Neural progenitor cell (in vitro differentiated cells): ENCODE measurements around the gene SLC6A15. TPM values are rescaled to one million over a fixed set of nuclear protein-coding genes. Genes with fewer than 3 reads are reported as not detected.

Experiments used
- DNase-seq: peaks from one replicate; pipeline ENCODE4 v3.0.0-alpha.2; 2016; ENCODE audit warnings: low spot score
- H2AFZ ChIP-seq: fragments of 200-600 bp; sonication (generic); replicated peaks from 2 replicates; pipeline ENCODE4 v1.6.1; 2016; ENCODE audit warnings: antibody characterized with exemption
- H3F3A ChIP-seq: fragments of 200-600 bp; sonication (generic); 2 replicates; pipeline ENCODE4 v1.6.1; 2016; ENCODE audit warnings: antibody characterized with exemption, low read depth
- H3K27ac ChIP-seq: fragments of 200-600 bp; sonication (generic); 2 replicates; pipeline ENCODE4 v1.5.1; 2016; ENCODE audit warnings: mild to moderate bottlenecking
- H3K27me3 ChIP-seq: fragments of 200-600 bp; sonication (generic); 2 replicates; pipeline ENCODE4 v1.6.1; 2016; ENCODE audit warnings: mild to moderate bottlenecking, moderate library complexity
- H3K36me3 ChIP-seq: fragments of 200-600 bp; sonication (generic); 2 replicates; pipeline ENCODE4 v1.5.1; 2016
- H3K4me1 ChIP-seq: fragments of 200-600 bp; sonication (generic); 2 replicates; pipeline ENCODE4 v1.6.1; 2016; ENCODE audit warnings: mixed run types
- H3K4me2 ChIP-seq: fragments of 200-600 bp; sonication (generic); 2 replicates; pipeline ENCODE4 v1.6.1; 2016
- H3K4me3 ChIP-seq: fragments of 200-600 bp; sonication (generic); 2 replicates; pipeline ENCODE4 v1.5.1; 2016
- H3K79me2 ChIP-seq: fragments of 200-600 bp; sonication (generic); 2 replicates; pipeline ENCODE4 v1.6.1; 2016; ENCODE audit warnings: low read depth
- H3K9ac ChIP-seq: fragments of 200-600 bp; sonication (generic); 2 replicates; pipeline ENCODE4 v1.6.1; 2016
- H3K9me3 ChIP-seq: fragments of 200-600 bp; sonication (generic); 2 replicates; pipeline ENCODE4 v1.5.1; 2016; ENCODE audit warnings: low read depth
- H4K20me1 ChIP-seq: fragments of 200-600 bp; sonication (generic); 2 replicates; pipeline ENCODE4 v1.6.1; 2016; ENCODE audit warnings: low read depth
- H3K27ac Mint-ChIP-seq: 3 replicates; pipeline ENCODE4 v1.8.0; 2021; ENCODE audit warnings: mixed read lengths
- H3K27me3 Mint-ChIP-seq: 2 replicates; pipeline ENCODE4 v1.8.0; 2022; ENCODE audit warnings: low read depth, mild to moderate bottlenecking, inconsistent platforms, moderate library complexity, mixed read lengths; ENCODE audit not compliant: insufficient read depth
- H3K36me3 Mint-ChIP-seq: 3 replicates; pipeline ENCODE4 v1.8.0; 2021; ENCODE audit warnings: mixed read lengths
- H3K4me1 Mint-ChIP-seq: 3 replicates; pipeline ENCODE4 v1.8.0; 2021; ENCODE audit warnings: mixed read lengths
- H3K4me3 Mint-ChIP-seq: 3 replicates; pipeline ENCODE4 v1.8.0; 2021; ENCODE audit warnings: mild to moderate bottlenecking, moderate library complexity, mixed read lengths
- H3K9me3 Mint-ChIP-seq: 3 replicates; pipeline ENCODE4 v1.8.0; 2020; ENCODE audit warnings: mixed read lengths
- CTCF ChIP-seq: fragments of 200-600 bp; sonication (generic); IDR thresholded peaks from 2 replicates; pipeline ENCODE4 v1.5.1; 2017; ENCODE audit warnings: antibody characterized with exemption, mild to moderate bottlenecking
- EZH2 ChIP-seq: fragments of 200-600 bp; sonication (generic); IDR thresholded peaks from 2 replicates; pipeline ENCODE4 v1.6.1; 2017; ENCODE audit warnings: antibody characterized with exemption, mild to moderate bottlenecking, moderate library complexity
- EZH2phosphoT487 ChIP-seq: fragments of 200-600 bp; sonication (generic); IDR thresholded peaks from 2 replicates; pipeline ENCODE4 v1.6.1; 2017; ENCODE audit warnings: antibody characterized with exemption
- small RNA-seq: library from RNA; depleted of rRNA; stranded (forward); fragments of <200 nt; gene quantifications from one replicate; pipeline ENCODE3, GENCODE V24; 2015
- total RNA-seq: library from RNA; depleted of rRNA; stranded (reverse); fragments of >200 nt; gene quantifications from 2 replicates; pipeline ENCODE4 v1.2.3, GENCODE V29; 2015; ENCODE audit warnings: low replicate concordance

The SLC6A15 gene
- total RNA-seq, 1 donor from 2014 or later, result 25.4 TPM

DNA sequence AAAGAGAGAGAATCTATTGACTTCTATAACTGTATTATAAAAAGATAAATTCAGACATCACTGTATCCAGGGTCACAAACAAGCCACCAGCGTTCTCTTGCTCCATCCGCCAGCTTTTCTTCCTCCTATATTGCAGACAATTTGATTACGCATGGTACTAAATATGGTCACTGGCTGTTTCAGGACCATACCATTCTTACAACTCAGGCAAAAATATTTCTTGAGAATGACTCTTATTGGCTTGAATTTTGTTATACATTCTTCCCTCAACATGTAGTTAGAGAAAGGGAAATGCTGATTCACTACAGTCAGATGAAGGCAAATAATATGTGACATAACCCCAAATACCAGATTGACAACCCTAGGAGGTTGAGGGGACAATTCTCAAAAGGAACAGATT lies 101.3 kb downstream of the SLC6A15 start:
- Histone ChIP-seq H3K9me3 (no peaks in the 10 kb centered on the region), H3K4me1 (no peaks in the 10 kb centered on the region), H3K4me3 (no peak overlapping the region), H3K79me2 (no peaks in the 10 kb centered on the region), H3K36me3 (no peaks in the 10 kb centered on the region), H3K4me2 (no peak overlapping the region), H3K27ac (no peak overlapping the region), H3K27me3 (peaks cover 37% of the 10 kb centered on the region), H2AFZ (no peak overlapping the region), H4K20me1 (no peaks in the 10 kb centered on the region), H3K9ac (no peak overlapping the region), H3F3A (no peaks in the 10 kb centered on the region)
- no peaks in the 10 kb centered on the region for H3K27me3 Mint-ChIP-seq
- H3K36me3 Mint-ChIP-seq, result no peaks in the 10 kb centered on the region
- DNase-seq, result no peak
- no peak for TF ChIP-seq EZH2
- TF ChIP-seq CTCF, result no peak
- no peak for TF ChIP-seq EZH2phosphoT487
- H3K27ac Mint-ChIP-seq, result no peak overlapping the region
- peaks cover 3% of the 10 kb centered on the region for H3K4me1 Mint-ChIP-seq
- H3K4me3 Mint-ChIP-seq, result no peak overlapping the region
- no peaks in the 10 kb centered on the region for H3K9me3 Mint-ChIP-seq

DNA sequence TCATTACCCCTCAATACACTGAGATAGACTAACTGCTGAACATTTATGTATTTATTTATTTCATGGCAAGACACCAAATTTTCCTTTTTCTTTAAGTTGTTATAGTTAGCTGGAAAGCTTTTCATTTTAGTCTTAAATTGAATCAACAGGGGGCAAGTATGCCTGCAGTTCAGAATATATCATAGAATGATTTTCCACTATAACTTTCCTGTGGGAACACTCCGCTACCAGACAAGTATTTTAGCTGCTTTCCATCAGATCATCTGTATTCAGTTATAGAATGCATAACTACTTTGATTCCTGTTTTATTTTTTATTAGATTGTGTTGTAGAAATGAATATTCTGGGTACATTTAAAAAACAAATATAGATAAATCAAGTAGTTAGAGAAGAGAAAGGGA lies 102.0 kb downstream of the SLC6A15 start:
- Mint-ChIP-seq H3K4me3 (no peak overlapping the region), H3K27ac (no peak overlapping the region), H3K9me3 (no peaks in the 10 kb centered on the region), H3K4me1 (peaks cover 5% of the 10 kb centered on the region), H3K27me3 (no peaks in the 10 kb centered on the region), H3K36me3 (no peaks in the 10 kb centered on the region)
- no peak overlapping the region for H3K4me2 ChIP-seq
- H3K9ac ChIP-seq, result no peak overlapping the region
- no peaks in the 10 kb centered on the region for H3K79me2 ChIP-seq
- no peaks in the 10 kb centered on the region for H3F3A ChIP-seq
- peaks cover 41% of the 10 kb centered on the region for H3K27me3 ChIP-seq
- H3K27ac ChIP-seq, result no peak overlapping the region
- H3K4me1 ChIP-seq, result peaks cover 2% of the 10 kb centered on the region
- H3K9me3 ChIP-seq, result no peaks in the 10 kb centered on the region
- TF ChIP-seq EZH2phosphoT487 (no peak), CTCF (no peak), EZH2 (no peak)
- no peak for DNase-seq
- H4K20me1 ChIP-seq, result no peaks in the 10 kb centered on the region
- no peaks in the 10 kb centered on the region for H3K36me3 ChIP-seq
- no peak overlapping the region for H2AFZ ChIP-seq
- no peak overlapping the region for H3K4me3 ChIP-seq

Small RNA genes lying within 50 kb of the gene (small RNA-seq; reads per million reads assigned to genes)
- not detected for gene AC128657.1

Other genes starting within 250 kb of the SLC6A15 start
- 4.3 and 5.0 TPM in 2 replicates for gene TSPAN19, start 123.5 kb upstream of the SLC6A15 start, total RNA-seq
- gene LRRIQ1, start 123.6 kb upstream of the SLC6A15 start, total RNA-seq, result 4.7 and 25.5 TPM in 2 replicates